K562 (cell line): ENCODE measurements around the gene MYOM3. TPM values are rescaled to one million over a fixed set of nuclear protein-coding genes. Genes with fewer than 3 reads are reported as not detected.

Experiments
- ATAC-seq: fragments of 200-7000 bp; cut with Tn5 transposase; 3 replicates; pipeline ENCODE4 v1.9.1; 2020; ENCODE audit warnings: moderate library complexity
- BruUV-seq: library from RNA; stranded (reverse); fragments of 400-500 nt; replicated peaks from 2 replicates; lab custom pipeline; 2021; lab: Mats Ljungman, UMichigan
- CTCF ChIA-PET: fragments of 300-600 bp; formaldehyde crosslinking; extraction: SDS; loops from one replicate; lab custom pipeline; 2021; ENCODE audit warnings: low intra/inter-chr PET ratio; lab: Yijun Ruan, JAX
- POLR2A ChIA-PET: fragments of 300-600, 350-650 bp; sonication (Branson Sonifier 250); formaldehyde crosslinking; extraction: SDS; loops from one replicate; lab custom pipeline; 2021; ENCODE audit warnings: antibody characterized with exemption, inconsistent platforms; lab: Yijun Ruan, JAX
- DNase-seq, 4 experiments: peaks; one replicate each; pipeline versions ENCODE4 v3.0.0 to v3.0.0-alpha.2; 2011 to 2018; ENCODE audit warnings: low spot score in 3 of 4, mixed read lengths in 3 of 4; ENCODE audit errors: extremely low read depth in 1 of 4
- FAIRE-seq: peaks from 2 replicates; lab custom pipeline; 2011; peaks lifted over from hg19 to GRCh38; lab: Jason Lieb, UNC
- H2AFZ ChIP-seq: 2 replicates; pipeline ENCODE4 v1.6.0; 2011; ENCODE audit warnings: low read depth, low read length, control low read depth, inconsistent platforms
- H3K27ac ChIP-seq: fragments of 200-600 bp; 3 replicates; pipeline ENCODE4 v1.8.0; 2011; ENCODE audit warnings: low read depth, mild to moderate bottlenecking, control low read depth, inconsistent platforms, low read length, moderate library complexity, mixed read lengths; ENCODE audit errors: extremely low read depth
- H3K27me3 ChIP-seq, 2 experiments: fragments of 300-600 bp in 1 of 2; 2 replicates in 1 of 2; 3 replicates in 1 of 2; pipeline versions ENCODE4 v1.6.0 to v1.8.0; 2011; ENCODE audit warnings: inconsistent platforms in 2 of 2, low read length in 2 of 2, mild to moderate bottlenecking in 1 of 2, mixed read lengths in 1 of 2, moderate library complexity in 1 of 2; ENCODE audit not compliant: control insufficient read depth in 2 of 2, insufficient read depth in 2 of 2
- H3K36me3 ChIP-seq: fragments of 300-600 bp; 3 replicates; pipeline ENCODE4 v1.8.0; 2011; ENCODE audit warnings: mild to moderate bottlenecking, low read length, inconsistent platforms; ENCODE audit not compliant: control insufficient read depth, insufficient read depth
- H3K4me1 ChIP-seq, 2 experiments: fragments of 200-600 bp in 1 of 2; replicated peaks in 1 of 2; 2 replicates in 1 of 2; 3 replicates in 1 of 2; pipeline versions ENCODE4 v1.5.1 to v1.8.0; 2011; ENCODE audit warnings: inconsistent platforms in 2 of 2, low read length in 2 of 2, mild to moderate bottlenecking in 1 of 2, mixed read lengths in 1 of 2, moderate library complexity in 1 of 2; ENCODE audit not compliant: control insufficient read depth in 2 of 2, insufficient read depth in 2 of 2
- H3K4me2 ChIP-seq: 2 replicates; pipeline ENCODE4 v1.6.1; 2011; ENCODE audit warnings: low read length, control low read depth, inconsistent platforms, mixed read lengths; ENCODE audit not compliant: insufficient read depth
- H3K4me3 ChIP-seq: fragments of 200-600 bp; sonication (generic), shearing (Covaris generic); 2 replicates; pipeline ENCODE4 v1.5.1; 2016; ENCODE audit warnings: control low read depth, inconsistent platforms
- H3K79me2 ChIP-seq: fragments of 200-600 bp; 3 replicates; pipeline ENCODE4 v1.8.0; 2011; ENCODE audit warnings: low read length, inconsistent platforms; ENCODE audit not compliant: control insufficient read depth, insufficient read depth
- H3K9ac ChIP-seq, 2 experiments: 2 replicates each; pipeline versions ENCODE4 v1.6.0 to v1.6.1; 2011; ENCODE audit warnings: low read depth in 2 of 2, low read length in 2 of 2, control low read depth in 1 of 2, inconsistent platforms in 1 of 2, mild to moderate bottlenecking in 1 of 2, mixed read lengths in 1 of 2; ENCODE audit not compliant: insufficient read depth in 1 of 2
- H3K9me1 ChIP-seq: one replicate; pipeline ENCODE4 v1.6.0; 2011; ENCODE audit warnings: inconsistent platforms, mild to moderate bottlenecking, low read length, moderate library complexity; ENCODE audit not compliant: control insufficient read depth, insufficient read depth
- H3K9me3 ChIP-seq: replicated peaks from 2 replicates; pipeline ENCODE4 v1.5.1; 2011; ENCODE audit warnings: low read depth, low read length, inconsistent platforms; ENCODE audit not compliant: control insufficient read depth, insufficient read depth
- H4K20me1 ChIP-seq: replicated peaks from 2 replicates; pipeline ENCODE4 v1.6.1; 2011; ENCODE audit warnings: low read length, inconsistent platforms, mixed read lengths; ENCODE audit not compliant: control insufficient read depth, insufficient read depth
- ATF1 ChIP-seq, 2 experiments: fragments of 450-650 bp in 1 of 2; IDR thresholded peaks; 2 replicates each; pipeline ENCODE4 v1.6.1; 2016; ENCODE audit warnings: missing compliant biosample characterization in 1 of 2, missing genetic modification characterization in 1 of 2
- BCOR ChIP-seq: fragments of 450-650 bp; IDR thresholded peaks from 2 replicates; pipeline ENCODE4 v1.6.1; 2016
- CHD1 ChIP-seq: fragments of 200-600 bp; sonication (generic); IDR thresholded peaks from one replicate; pipeline ENCODE4 v1.6.1; 2012; ENCODE audit warnings: mild to moderate bottlenecking, moderate library complexity, low read length, inconsistent platforms
- E2F5 ChIP-seq: sonication (generic); formaldehyde crosslinking; IDR thresholded peaks from 2 replicates; pipeline ENCODE4 v1.8.0; 2022; ENCODE audit warnings: mild to moderate bottlenecking, missing genetic modification reagents
- GABPB1 ChIP-seq: sonication (generic); formaldehyde crosslinking; IDR thresholded peaks from 2 replicates; pipeline ENCODE4 v1.8.0; 2022; ENCODE audit warnings: mild to moderate bottlenecking, missing genetic modification reagents
- GTF2F1 ChIP-seq: IDR thresholded peaks from 2 replicates; pipeline ENCODE4 v1.6.1; 2011; ENCODE audit warnings: low read depth, low read length, improper control_type of control experiment
- HDAC8 ChIP-seq: fragments of 450-650 bp; IDR thresholded peaks from 2 replicates; pipeline ENCODE4 v1.6.1; 2016; ENCODE audit warnings: mild to moderate bottlenecking, missing genetic modification characterization, moderate library complexity, missing compliant biosample characterization
- IFI16 ChIP-seq: fragments of 250-450 bp; sonication (Bioruptor Pico); IDR thresholded peaks from 2 replicates; pipeline ENCODE4 v2.1.2; 2022; ENCODE audit warnings: mild to moderate bottlenecking, inconsistent platforms
- MBD1 ChIP-seq: fragments of 250-450 bp; sonication (Bioruptor Pico); IDR thresholded peaks from 2 replicates; pipeline ENCODE4 v1.8.0; 2022; ENCODE audit warnings: inconsistent platforms
- NUFIP1 ChIP-seq: fragments of 450-650 bp; IDR thresholded peaks from 2 replicates; pipeline ENCODE4 v1.6.1; 2018; ENCODE audit not compliant: partially characterized antibody
- PHF20 ChIP-seq: fragments of 450-650 bp; IDR thresholded peaks from 2 replicates; pipeline ENCODE4 v1.6.1; 2018; ENCODE audit not compliant: partially characterized antibody
- RAD51 ChIP-seq: fragments of 450-650 bp; IDR thresholded peaks from 2 replicates; pipeline ENCODE4 v1.7.1; 2016; ENCODE audit warnings: low read depth, mild to moderate bottlenecking, borderline replicate concordance
- VEZF1 ChIP-seq: fragments of 200-800 bp; sonication (Bioruptor generic); IDR thresholded peaks from 2 replicates; pipeline ENCODE4 v1.6.1; 2017; ENCODE audit warnings: missing genetic modification characterization, missing compliant biosample characterization
- ZC3H8 ChIP-seq: fragments of 450-650 bp; IDR thresholded peaks from 2 replicates; pipeline ENCODE4 v1.6.1; 2017
- ZFP36 ChIP-seq: fragments of 150-350 bp; IDR thresholded peaks from 2 replicates; pipeline ENCODE4 v1.6.1; 2018; ENCODE audit warnings: low read length, low read depth; ENCODE audit not compliant: partially characterized antibody
- ZFPM2 ChIP-seq: fragments of 250-450 bp; sonication (Bioruptor Pico); IDR thresholded peaks from 2 replicates; pipeline ENCODE4 v1.5.1; 2022; ENCODE audit warnings: mild to moderate bottlenecking
- ZKSCAN3 ChIP-seq: fragments of 250-450 bp; sonication (Bioruptor Pico); IDR thresholded peaks from 2 replicates; pipeline ENCODE4 v1.4.0; 2020
- ZNF175 ChIP-seq: fragments of 200-800 bp; sonication (Bioruptor generic); IDR thresholded peaks from 2 replicates; pipeline ENCODE4 v1.6.1; 2016; ENCODE audit warnings: low read depth, mild to moderate bottlenecking, missing genetic modification characterization, missing compliant biosample characterization
- ZNF347 ChIP-seq: fragments of 450-650 bp; formaldehyde crosslinking; IDR thresholded peaks from 2 replicates; pipeline ENCODE4 v1.4.0; 2020; ENCODE audit warnings: low read depth, mild to moderate bottlenecking, moderate library complexity
- WGBS: fragments of 100-300 bp; shearing (Covaris generic); methylation state at CpG from one replicate; pipeline ENCODE4 v1.1.6; 2016; ENCODE audit warnings: low coverage, mixed read lengths; ENCODE audit not compliant: insufficient coverage; ENCODE audit errors: missing lambda C conversion rate; 5-methylcytosine and 5-hydroxymethylcytosine counted together
- in situ Hi-C: fragments of 300-500 bp; cut with MboI; formaldehyde crosslinking; loops from 4 replicates; pipeline ENCODE4 v1.15.0; 2018; ENCODE audit warnings: inconsistent platforms, mixed read lengths
- intact Hi-C: fragments of 100-400 bp; cut with micrococcal nuclease; formaldehyde crosslinking; loops from 2 replicates; pipeline ENCODE4 v1.14.2; 2022
- polyA plus RNA-seq, 8 experiments: library from polyadenylated mRNA; depleted of rRNA in 4 of 8; stranded (reverse) in 5 of 8; unstranded in 3 of 8; fragments of >200 nt; fragmentation: Nextera tagmentation in 2 of 8; fragmentation: Illumina TruSeq in 1 of 8; extraction: Ambion mirVana in 2 of 8; extraction: Trizol in 1 of 8; gene quantifications; 2 replicates each; pipeline versions ENCODE4 v1.2.1 to v1.2.3, GENCODE V29; 2011 to 2014; ENCODE audit warnings: inconsistent platforms in 1 of 8, missing spikeins in 1 of 8
- total RNA-seq, 7 experiments: library from RNA; depleted of rRNA in 6 of 7; stranded (reverse); fragments of >200 nt in 6 of 7; fragmentation: Illumina TruSeq in 2 of 7; extraction: Trizol in 2 of 7; gene quantifications; 2 replicates each; pipeline versions ENCODE4 v1.2.1 to v1.2.3, GENCODE V29; 2011 to 2021; ENCODE audit warnings: low replicate concordance in 1 of 7

The MYOM3 gene
- total and polyA plus RNA-seq, 9 of the 15 experiments (the other 6 are each of a cell fraction or from before 2014, with no cell fraction given), result 0.01 TPM; not detected in 8

GRCh38 chr1:24101796-24102586 lies 9.9 kb downstream of the MYOM3 start:
- FAIRE-seq, result no peak
- Histone ChIP-seq H2AFZ (no peak overlapping the region), H3K9me3 (no peaks in the 10 kb centered on the region), H4K20me1 (peaks cover 11% of the 10 kb centered on the region), H3K36me3 (no peaks in the 10 kb centered on the region), H3K27ac (no peak overlapping the region), H3K9me1 (peaks cover 5% of the 10 kb centered on the region), H3K79me2 (no peaks in the 10 kb centered on the region), H3K4me2 (no peak overlapping the region), H3K4me3 (no peak overlapping the region), H3K27me3 (peaks cover 25 to 66% of the 10 kb centered on the region in 2 experiments), H3K9ac (no peak overlapping the region; a peak in 1 of 4 replicates), H3K4me1 (peaks cover 2 to 19% of the 10 kb centered on the region in 2 experiments; a peak in 4 of 5 replicates)
- 6% methylated on average over 9 of the region's 9 CpGs for WGBS
- no peak for DNase-seq
- intact Hi-C loops, result no loop called here
- BruUV-seq, result no TSS peak
- in situ Hi-C loops, result no loop called here
- ATAC-seq, result no peak
- POLR2A ChIA-PET, result interaction anchor here (0.6 to 2.5 kb wide), 4 partner anchors 10 to 127 kb away, joined by 3 to 9 read pairs (median 5); partner anchors contain the start of gene MYOM3
- CTCF ChIA-PET, result no interaction called here
- TF ChIP-seq MBD1 (CRISPR knock-in tag) (no peak), ZKSCAN3 (CRISPR knock-in tag) (no peak), RAD51 (no peak), NUFIP1 (no peak), E2F5 (CRISPR knock-in tag) (no peak), HDAC8 (tag) (no peak), IFI16 (no peak), PHF20 (no peak), BCOR (0 out of 2 replicates have a peak, but pooled peaks have one; percentile 29), CHD1 (no peak), ZFP36 (peak; percentile 81), ZC3H8 (no peak), GTF2F1 (no peak), VEZF1 (CRISPR knock-in tag) (peak; percentile 35; the same call in 1 of the 2 replicates), GABPB1 (CRISPR knock-in tag) (no peak), ZFPM2 (no peak), ATF1 (CRISPR knock-in tag; IDR thresholded peaks at IDR 0.05) (no peak), ATF1 (tag; IDR thresholded peaks at IDR 0.05) (no peak), ZNF347 (CRISPR knock-in tag) (no peak), ZNF175 (CRISPR knock-in tag) (no peak)
